ENCODE results near the gene GLRX.

GLRX gene

GRCh38 chr5:95803271-95804148 lies 19.0 kb downstream of the GLRX start:
- TF ChIP-seq CTCF (IDR thresholded peaks at IDR 0.05; ENCODE audit: insufficient read depth, low read length, missing control alignments), result no peak
- POLR2A ChIA-PET, result no interaction called here
- no peak for DNase-seq (ENCODE audit: low read depth, low spot score)
- CTCF ChIA-PET, result interaction anchor here (0.8 to 1.9 kb wide), 2 partner anchors 22 to 139 kb away, joined by 3 to 5 read pairs; no protein-coding TSS in a partner anchor
- H3K4me3 ChIP-seq (ENCODE audit: low read depth, low read length), result no peak overlapping the region

- no peak overlapping the region for H3K4me3 ChIP-seq (ENCODE audit: low read depth, low read length)
- CTCF ChIA-PET, result interaction anchor here (1.9 kb wide), 1 partner anchor 138 kb away, joined by 5 read pairs; no protein-coding TSS in a partner anchor
- TF ChIP-seq CTCF (IDR thresholded peaks at IDR 0.05; ENCODE audit: insufficient read depth, low read length, missing control alignments), result no peak
- POLR2A ChIA-PET, result no interaction called here
- DNase-seq (ENCODE audit: low read depth, low spot score), result no peak
Measured at GRCh38 chr5:95801961-95802360, 20.6 kb downstream of the GLRX start.

GRCh38 chr5:95801532-95801931 lies 21.0 kb downstream of the GLRX start:
- no peak for DNase-seq (ENCODE audit: low read depth, low spot score)
- ChIA-PET POLR2A (no interaction called here), CTCF (interaction anchor here (1.9 kb wide), 1 partner anchor 137 kb away, joined by 5 read pairs; no protein-coding TSS in a partner anchor)
- no peak overlapping the region for H3K4me3 ChIP-seq (ENCODE audit: low read depth, low read length)
- TF ChIP-seq CTCF (IDR thresholded peaks at IDR 0.05; ENCODE audit: insufficient read depth, low read length, missing control alignments), result no peak

- POLR2A ChIA-PET, result no interaction called here
- H3K4me3 ChIP-seq (ENCODE audit: low read depth, low read length), result no peak overlapping the region
- no peak for DNase-seq (ENCODE audit: low read depth, low spot score)
- CTCF ChIA-PET, result no interaction called here
- TF ChIP-seq CTCF (IDR thresholded peaks at IDR 0.05; ENCODE audit: insufficient read depth, low read length, missing control alignments), result no peak
Measured at GRCh38 chr5:95800553-95800952, 22.0 kb downstream of the GLRX start.

GRCh38 chr5:95799191-95799835 lies 23.2 kb downstream of the GLRX start:
- no peak for TF ChIP-seq CTCF (IDR thresholded peaks at IDR 0.05; ENCODE audit: insufficient read depth, low read length, missing control alignments)
- ChIA-PET CTCF (interaction anchor here (2.3 kb wide), 1 partner anchor 18 kb away, joined by 8 read pairs; no protein-coding TSS in a partner anchor), POLR2A (no interaction called here)
- H3K4me3 ChIP-seq (ENCODE audit: low read depth, low read length), result no peak overlapping the region
- DNase-seq (ENCODE audit: low read depth, low spot score), result no peak

- ChIA-PET CTCF (interaction anchor here (2.3 kb wide), 1 partner anchor 17 kb away, joined by 8 read pairs; no protein-coding TSS in a partner anchor), POLR2A (no interaction called here)
- H3K4me3 ChIP-seq (ENCODE audit: low read depth, low read length), result no peak overlapping the region
- no peak for DNase-seq (ENCODE audit: low read depth, low spot score)
- TF ChIP-seq CTCF (IDR thresholded peaks at IDR 0.05; ENCODE audit: insufficient read depth, low read length, missing control alignments), result no peak
Measured at GRCh38 chr5:95798545-95798944, 24.0 kb downstream of the GLRX start.

All from AG04449 (cell line).